K562 (cell line): Measurements from ENCODE around the gene CRB2. TPM values are rescaled to one million over a fixed set of nuclear protein-coding genes. Genes with fewer than 3 reads are reported as not detected.

ENCODE experiments used
- ATAC-seq: fragments of 200-7000 bp; cut with Tn5 transposase; 3 replicates; pipeline ENCODE4 v1.9.1; 2020; ENCODE audit warnings: moderate library complexity
- BruUV-seq: library from RNA; stranded (reverse); fragments of 400-500 nt; replicated peaks from 2 replicates; lab custom pipeline; 2021; lab: Mats Ljungman, UMichigan
- CTCF ChIA-PET: fragments of 300-600 bp; formaldehyde crosslinking; extraction: SDS; loops from one replicate; lab custom pipeline; 2021; ENCODE audit warnings: low intra/inter-chr PET ratio; lab: Yijun Ruan, JAX
- POLR2A ChIA-PET: fragments of 300-600, 350-650 bp; sonication (Branson Sonifier 250); formaldehyde crosslinking; extraction: SDS; loops from one replicate; lab custom pipeline; 2021; ENCODE audit warnings: antibody characterized with exemption, inconsistent platforms; lab: Yijun Ruan, JAX
- DNase-seq, 4 experiments: peaks; one replicate each; pipeline versions ENCODE4 v3.0.0 to v3.0.0-alpha.2; 2011 to 2018; ENCODE audit warnings: low spot score in 3 of 4, mixed read lengths in 3 of 4; ENCODE audit errors: extremely low read depth in 1 of 4
- FAIRE-seq: peaks from 2 replicates; lab custom pipeline; 2011; peaks lifted over from hg19 to GRCh38; lab: Jason Lieb, UNC
- H2AFZ ChIP-seq: 2 replicates; pipeline ENCODE4 v1.6.0; 2011; ENCODE audit warnings: low read depth, low read length, control low read depth, inconsistent platforms
- H3K27ac ChIP-seq: fragments of 200-600 bp; 3 replicates; pipeline ENCODE4 v1.8.0; 2011; ENCODE audit warnings: low read depth, mild to moderate bottlenecking, control low read depth, inconsistent platforms, low read length, moderate library complexity, mixed read lengths; ENCODE audit errors: extremely low read depth
- H3K27me3 ChIP-seq, 2 experiments: fragments of 300-600 bp in 1 of 2; 2 replicates in 1 of 2; 3 replicates in 1 of 2; pipeline versions ENCODE4 v1.6.0 to v1.8.0; 2011; ENCODE audit warnings: inconsistent platforms in 2 of 2, low read length in 2 of 2, mild to moderate bottlenecking in 1 of 2, mixed read lengths in 1 of 2, moderate library complexity in 1 of 2; ENCODE audit not compliant: control insufficient read depth in 2 of 2, insufficient read depth in 2 of 2
- H3K36me3 ChIP-seq: fragments of 300-600 bp; 3 replicates; pipeline ENCODE4 v1.8.0; 2011; ENCODE audit warnings: mild to moderate bottlenecking, low read length, inconsistent platforms; ENCODE audit not compliant: control insufficient read depth, insufficient read depth
- H3K4me1 ChIP-seq, 2 experiments: fragments of 200-600 bp in 1 of 2; replicated peaks in 1 of 2; 2 replicates in 1 of 2; 3 replicates in 1 of 2; pipeline versions ENCODE4 v1.5.1 to v1.8.0; 2011; ENCODE audit warnings: inconsistent platforms in 2 of 2, low read length in 2 of 2, mild to moderate bottlenecking in 1 of 2, mixed read lengths in 1 of 2, moderate library complexity in 1 of 2; ENCODE audit not compliant: control insufficient read depth in 2 of 2, insufficient read depth in 2 of 2
- H3K4me2 ChIP-seq: 2 replicates; pipeline ENCODE4 v1.6.1; 2011; ENCODE audit warnings: low read length, control low read depth, inconsistent platforms, mixed read lengths; ENCODE audit not compliant: insufficient read depth
- H3K4me3 ChIP-seq: fragments of 200-600 bp; sonication (generic), shearing (Covaris generic); 2 replicates; pipeline ENCODE4 v1.5.1; 2016; ENCODE audit warnings: control low read depth, inconsistent platforms
- H3K79me2 ChIP-seq: fragments of 200-600 bp; 3 replicates; pipeline ENCODE4 v1.8.0; 2011; ENCODE audit warnings: low read length, inconsistent platforms; ENCODE audit not compliant: control insufficient read depth, insufficient read depth
- H3K9ac ChIP-seq, 2 experiments: 2 replicates each; pipeline versions ENCODE4 v1.6.0 to v1.6.1; 2011; ENCODE audit warnings: low read depth in 2 of 2, low read length in 2 of 2, control low read depth in 1 of 2, inconsistent platforms in 1 of 2, mild to moderate bottlenecking in 1 of 2, mixed read lengths in 1 of 2; ENCODE audit not compliant: insufficient read depth in 1 of 2
- H3K9me1 ChIP-seq: one replicate; pipeline ENCODE4 v1.6.0; 2011; ENCODE audit warnings: inconsistent platforms, mild to moderate bottlenecking, low read length, moderate library complexity; ENCODE audit not compliant: control insufficient read depth, insufficient read depth
- H3K9me3 ChIP-seq: replicated peaks from 2 replicates; pipeline ENCODE4 v1.5.1; 2011; ENCODE audit warnings: low read depth, low read length, inconsistent platforms; ENCODE audit not compliant: control insufficient read depth, insufficient read depth
- H4K20me1 ChIP-seq: replicated peaks from 2 replicates; pipeline ENCODE4 v1.6.1; 2011; ENCODE audit warnings: low read length, inconsistent platforms, mixed read lengths; ENCODE audit not compliant: control insufficient read depth, insufficient read depth
- BCL6 ChIP-seq: fragments of 250-450 bp; sonication (Bioruptor Pico); IDR thresholded peaks from 2 replicates; pipeline ENCODE4 v1.4.0; 2020
- CXXC5 ChIP-seq: fragments of 250-450 bp; sonication (Bioruptor Pico); IDR thresholded peaks from 2 replicates; pipeline ENCODE4 v1.8.0; 2022; ENCODE audit warnings: inconsistent platforms, mild to moderate bottlenecking, moderate library complexity
- FIP1L1 ChIP-seq: fragments of 200-400 bp; formaldehyde crosslinking; IDR thresholded peaks from 2 replicates; pipeline ENCODE4 v1.6.1; 2018; ENCODE audit warnings: mild to moderate bottlenecking, low read depth, low read length; ENCODE audit not compliant: poor library complexity, severe bottlenecking
- GABPB2 ChIP-seq: fragments of 250-450 bp; sonication (Bioruptor Pico); conservative IDR thresholded peaks from 2 replicates; pipeline ENCODE4 v1.5.1; 2021; ENCODE audit warnings: mild to moderate bottlenecking
- MCM7 ChIP-seq, 2 experiments: fragments of 450-650 bp; IDR thresholded peaks; 2 replicates each; pipeline ENCODE4 v1.6.1; 2016 to 2018
- POLR2A ChIP-seq: fragments of 450-650 bp; conservative IDR thresholded peaks from 2 replicates; pipeline ENCODE4 v1.6.1; 2016
- TEAD4 ChIP-seq, 2 experiments: sonication (generic) in 1 of 2; formaldehyde crosslinking in 1 of 2; IDR thresholded peaks; 2 replicates each; pipeline versions ENCODE4 v1.6.1 to v1.8.0; 2012 to 2022; ENCODE audit warnings: borderline replicate concordance in 1 of 2, inconsistent platforms in 1 of 2, low read length in 1 of 2, mild to moderate bottlenecking in 1 of 2, missing genetic modification reagents in 1 of 2
- ZNF668 ChIP-seq: fragments of 250-450 bp; sonication (Bioruptor Pico); IDR thresholded peaks from 2 replicates; pipeline ENCODE4 v1.8.0; 2022; ENCODE audit warnings: mild to moderate bottlenecking, inconsistent platforms
- WGBS: fragments of 100-300 bp; shearing (Covaris generic); methylation state at CpG from one replicate; pipeline ENCODE4 v1.1.6; 2016; ENCODE audit warnings: low coverage, mixed read lengths; ENCODE audit not compliant: insufficient coverage; ENCODE audit errors: missing lambda C conversion rate; 5-methylcytosine and 5-hydroxymethylcytosine counted together
- in situ Hi-C: fragments of 300-500 bp; cut with MboI; formaldehyde crosslinking; loops from 4 replicates; pipeline ENCODE4 v1.15.0; 2018; ENCODE audit warnings: inconsistent platforms, mixed read lengths
- intact Hi-C: fragments of 100-400 bp; cut with micrococcal nuclease; formaldehyde crosslinking; loops from 2 replicates; pipeline ENCODE4 v1.14.2; 2022
- polyA plus RNA-seq, 8 experiments: library from polyadenylated mRNA; depleted of rRNA in 4 of 8; stranded (reverse) in 5 of 8; unstranded in 3 of 8; fragments of >200 nt; fragmentation: Nextera tagmentation in 2 of 8; fragmentation: Illumina TruSeq in 1 of 8; extraction: Ambion mirVana in 2 of 8; extraction: Trizol in 1 of 8; gene quantifications; 2 replicates each; pipeline versions ENCODE4 v1.2.1 to v1.2.3, GENCODE V29; 2011 to 2014; ENCODE audit warnings: inconsistent platforms in 1 of 8, missing spikeins in 1 of 8
- total RNA-seq, 7 experiments: library from RNA; depleted of rRNA in 6 of 7; stranded (reverse); fragments of >200 nt in 6 of 7; fragmentation: Illumina TruSeq in 2 of 7; extraction: Trizol in 2 of 7; gene quantifications; 2 replicates each; pipeline versions ENCODE4 v1.2.1 to v1.2.3, GENCODE V29; 2011 to 2021; ENCODE audit warnings: low replicate concordance in 1 of 7
- TF ChIP-seq, protein P1 (sequence below): fragments of 450-650 bp; formaldehyde crosslinking; IDR thresholded peaks from 2 replicates; pipeline ENCODE4 v1.4.0; 2022; ENCODE audit warnings: mild to moderate bottlenecking, moderate library complexity
- TF ChIP-seq, protein P2 (sequence below): conservative IDR thresholded peaks from 2 replicates; pipeline ENCODE4 v1.6.1; 2011; ENCODE audit warnings: low read depth, mild to moderate bottlenecking, low read length; ENCODE audit not compliant: control insufficient read depth
- TF ChIP-seq, protein P3 (sequence below): fragments of 450-650 bp; IDR thresholded peaks from 2 replicates; pipeline ENCODE4 v1.6.1; 2016
- TF ChIP-seq, protein P4 (sequence below): IDR thresholded peaks from 2 replicates; pipeline ENCODE4 v1.6.1; 2012; ENCODE audit warnings: low read depth, low read length, improper control_type of control experiment, borderline replicate concordance
- TF ChIP-seq, protein P5 (sequence below): fragments of 250-450 bp; sonication (Bioruptor Pico); IDR thresholded peaks from 2 replicates; pipeline ENCODE4 v1.8.0; 2021; ENCODE audit warnings: moderate library complexity, mild to moderate bottlenecking, inconsistent platforms

The CRB2 gene
- total and polyA plus RNA-seq, 9 of the 15 experiments (the other 6 are each of a cell fraction or from before 2014, with no cell fraction given): 0.13 to 1.2 (median 0.25) TPM; not detected in 2

DNA sequence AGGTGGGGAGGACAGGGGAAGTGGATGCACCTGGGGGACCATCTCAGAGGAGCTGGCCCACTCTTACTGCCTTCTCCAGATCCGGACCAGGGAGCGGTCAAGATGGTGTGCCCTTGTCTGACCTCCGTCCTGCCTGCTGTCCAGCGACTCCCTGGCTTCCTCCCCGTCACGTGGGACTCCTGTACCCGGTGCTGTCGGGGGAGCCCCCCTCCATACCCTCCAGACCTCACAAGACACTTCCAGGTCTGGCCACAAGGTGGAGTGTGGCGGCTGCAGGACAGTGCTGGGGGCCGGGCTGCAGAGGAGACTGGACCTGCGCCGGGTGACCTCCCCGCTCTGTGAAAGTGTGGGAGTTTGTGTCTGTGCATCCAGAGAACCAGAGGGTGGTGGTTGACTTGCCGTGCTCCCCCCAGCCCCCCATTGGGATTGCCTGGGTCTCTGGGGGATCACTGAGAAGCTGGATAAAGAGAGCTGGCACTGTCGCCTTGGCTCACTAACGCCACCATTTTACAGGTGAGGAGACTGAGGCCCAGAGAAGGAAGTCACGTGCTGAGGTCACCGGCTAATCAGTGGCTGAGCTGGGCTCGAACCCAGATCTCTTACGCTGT is 1.9 kb upstream of the CRB2 start:
- peak overlapping the region; percentile 47; the same call in 1 of the 2 replicates for H2AFZ ChIP-seq
- H3K79me2 ChIP-seq: no peaks in the 10 kb centered on the region
- POLR2A ChIA-PET: interaction anchor here (0.5 to 0.8 kb wide), 3 partner anchors 22 to 1199 kb away, joined by 3 to 5 read pairs (median 3); no protein-coding TSS in a partner anchor
- BruUV-seq: no TSS peak
- H3K9me3 ChIP-seq: no peaks in the 10 kb centered on the region
- peaks cover 2 to 15% of the 10 kb centered on the region in 2 experiments; a peak in 3 of 5 replicates for H3K27me3 ChIP-seq
- CTCF ChIA-PET: interaction anchor here (0.6 to 5.6 kb wide), 3 partner anchors 31 to 527 kb away, joined by 3 to 75 read pairs (median 3); no protein-coding TSS in a partner anchor
- H3K9ac ChIP-seq: peak overlapping the region in 1 of 2 experiments; percentile 75; a peak in 2 of 4 replicates
- peaks cover 7% of the 10 kb centered on the region; the same call in 1 of the 2 replicates for H4K20me1 ChIP-seq
- no peak overlapping the region for H3K27ac ChIP-seq
- in situ Hi-C loops (loop anchor here (5.0 to 10.0 kb wide), 3 partner anchors 33 to 889 kb away; no protein-coding TSS in a partner anchor), intact Hi-C loops (loop anchor here (1.0 to 5.0 kb wide), 4 partner anchors 31 to 542 kb away; no protein-coding TSS in a partner anchor)
- ATAC-seq (peak; percentile 87), FAIRE-seq (peak; percentile 94), DNase-seq (peak; percentile 88 to 91 (median 90))
- H3K4me3 ChIP-seq: no peak overlapping the region
- H3K4me2 ChIP-seq: peak overlapping the region; percentile 19; the same call in 1 of the 2 replicates
- peaks cover 10 to 53% of the 10 kb centered on the region in 2 experiments for H3K4me1 ChIP-seq
- no peaks in the 10 kb centered on the region for H3K9me1 ChIP-seq
- H3K36me3 ChIP-seq: no peaks in the 10 kb centered on the region
- 17% methylated on average over 20 of the region's 20 CpGs for WGBS
- TF ChIP-seq, protein P1, sequence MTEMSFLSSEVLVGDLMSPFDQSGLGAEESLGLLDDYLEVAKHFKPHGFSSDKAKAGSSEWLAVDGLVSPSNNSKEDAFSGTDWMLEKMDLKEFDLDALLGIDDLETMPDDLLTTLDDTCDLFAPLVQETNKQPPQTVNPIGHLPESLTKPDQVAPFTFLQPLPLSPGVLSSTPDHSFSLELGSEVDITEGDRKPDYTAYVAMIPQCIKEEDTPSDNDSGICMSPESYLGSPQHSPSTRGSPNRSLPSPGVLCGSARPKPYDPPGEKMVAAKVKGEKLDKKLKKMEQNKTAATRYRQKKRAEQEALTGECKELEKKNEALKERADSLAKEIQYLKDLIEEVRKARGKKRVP (CRISPR knock-in tag): no peak
- TF ChIP-seq MCM7 (IDR thresholded peaks at IDR 0.05) (no peak), GABPB2 (CRISPR knock-in tag) (no peak), TEAD4 (IDR thresholded peaks at IDR 0.05; ENCODE audit: low read length) (no peak), TEAD4 (CRISPR knock-in tag; IDR thresholded peaks at IDR 0.05; ENCODE audit: borderline replicate concordance) (no peak), FIP1L1 (no peak), ZNF668 (no peak), BCL6 (CRISPR knock-in tag) (no peak), POLR2A (no peak), CXXC5 (CRISPR knock-in tag) (peak; percentile 18)
- TF ChIP-seq, protein P2, sequence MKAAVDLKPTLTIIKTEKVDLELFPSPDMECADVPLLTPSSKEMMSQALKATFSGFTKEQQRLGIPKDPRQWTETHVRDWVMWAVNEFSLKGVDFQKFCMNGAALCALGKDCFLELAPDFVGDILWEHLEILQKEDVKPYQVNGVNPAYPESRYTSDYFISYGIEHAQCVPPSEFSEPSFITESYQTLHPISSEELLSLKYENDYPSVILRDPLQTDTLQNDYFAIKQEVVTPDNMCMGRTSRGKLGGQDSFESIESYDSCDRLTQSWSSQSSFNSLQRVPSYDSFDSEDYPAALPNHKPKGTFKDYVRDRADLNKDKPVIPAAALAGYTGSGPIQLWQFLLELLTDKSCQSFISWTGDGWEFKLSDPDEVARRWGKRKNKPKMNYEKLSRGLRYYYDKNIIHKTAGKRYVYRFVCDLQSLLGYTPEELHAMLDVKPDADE: no peak
- TF ChIP-seq, protein P3, sequence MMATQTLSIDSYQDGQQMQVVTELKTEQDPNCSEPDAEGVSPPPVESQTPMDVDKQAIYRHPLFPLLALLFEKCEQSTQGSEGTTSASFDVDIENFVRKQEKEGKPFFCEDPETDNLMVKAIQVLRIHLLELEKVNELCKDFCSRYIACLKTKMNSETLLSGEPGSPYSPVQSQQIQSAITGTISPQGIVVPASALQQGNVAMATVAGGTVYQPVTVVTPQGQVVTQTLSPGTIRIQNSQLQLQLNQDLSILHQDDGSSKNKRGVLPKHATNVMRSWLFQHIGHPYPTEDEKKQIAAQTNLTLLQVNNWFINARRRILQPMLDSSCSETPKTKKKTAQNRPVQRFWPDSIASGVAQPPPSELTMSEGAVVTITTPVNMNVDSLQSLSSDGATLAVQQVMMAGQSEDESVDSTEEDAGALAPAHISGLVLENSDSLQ: no peak
- TF ChIP-seq, protein P4, sequence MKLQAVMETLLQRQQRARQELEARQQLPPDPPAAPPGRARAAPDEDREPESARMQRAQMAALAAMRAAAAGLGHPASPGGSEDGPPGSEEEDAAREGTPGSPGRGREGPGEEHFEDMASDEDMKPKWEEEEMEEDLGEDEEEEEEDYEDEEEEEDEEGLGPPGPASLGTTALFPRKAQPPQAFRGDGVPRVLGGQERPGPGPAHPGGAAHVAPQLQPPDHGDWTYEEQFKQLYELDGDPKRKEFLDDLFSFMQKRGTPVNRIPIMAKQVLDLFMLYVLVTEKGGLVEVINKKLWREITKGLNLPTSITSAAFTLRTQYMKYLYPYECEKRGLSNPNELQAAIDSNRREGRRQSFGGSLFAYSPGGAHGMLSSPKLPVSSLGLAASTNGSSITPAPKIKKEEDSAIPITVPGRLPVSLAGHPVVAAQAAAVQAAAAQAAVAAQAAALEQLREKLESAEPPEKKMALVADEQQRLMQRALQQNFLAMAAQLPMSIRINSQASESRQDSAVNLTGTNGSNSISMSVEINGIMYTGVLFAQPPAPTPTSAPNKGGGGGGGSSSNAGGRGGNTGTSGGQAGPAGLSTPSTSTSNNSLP: no peak
- TF ChIP-seq, protein P5, sequence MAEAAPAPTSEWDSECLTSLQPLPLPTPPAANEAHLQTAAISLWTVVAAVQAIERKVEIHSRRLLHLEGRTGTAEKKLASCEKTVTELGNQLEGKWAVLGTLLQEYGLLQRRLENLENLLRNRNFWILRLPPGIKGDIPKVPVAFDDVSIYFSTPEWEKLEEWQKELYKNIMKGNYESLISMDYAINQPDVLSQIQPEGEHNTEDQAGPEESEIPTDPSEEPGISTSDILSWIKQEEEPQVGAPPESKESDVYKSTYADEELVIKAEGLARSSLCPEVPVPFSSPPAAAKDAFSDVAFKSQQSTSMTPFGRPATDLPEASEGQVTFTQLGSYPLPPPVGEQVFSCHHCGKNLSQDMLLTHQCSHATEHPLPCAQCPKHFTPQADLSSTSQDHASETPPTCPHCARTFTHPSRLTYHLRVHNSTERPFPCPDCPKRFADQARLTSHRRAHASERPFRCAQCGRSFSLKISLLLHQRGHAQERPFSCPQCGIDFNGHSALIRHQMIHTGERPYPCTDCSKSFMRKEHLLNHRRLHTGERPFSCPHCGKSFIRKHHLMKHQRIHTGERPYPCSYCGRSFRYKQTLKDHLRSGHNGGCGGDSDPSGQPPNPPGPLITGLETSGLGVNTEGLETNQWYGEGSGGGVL: no peak
